Measurements from ENCODE around the gene BBS12. TPM values are rescaled to one million over a fixed set of nuclear protein-coding genes. Genes with fewer than 3 reads are reported as not detected.

BBS12 gene
- total RNA-seq, 1 experiment from 2014 or later = 1.5 TPM

- no peaks in the 10 kb centered on the region for H3K9me3 ChIP-seq (ENCODE audit: control insufficient read depth, insufficient read depth, low read depth, low read length)
- TF ChIP-seq TCF7L2 (IDR thresholded peaks at IDR 0.05; ENCODE audit: low read depth, low read length) = no peak
- TF ChIP-seq REST (IDR thresholded peaks at IDR 0.05; ENCODE audit: insufficient read depth in 1 of 2, low read depth in 2 of 2, low read length in 1 of 2) = no peak
- TF ChIP-seq POLR2AphosphoS5 (IDR thresholded peaks at IDR 0.05; ENCODE audit: low read depth, low read length) = no peak
- no peak for TF ChIP-seq SIN3A (IDR thresholded peaks at IDR 0.05; ENCODE audit: borderline replicate concordance, insufficient read depth, low read depth, low read length)
- no peak for TF ChIP-seq CTCF (IDR thresholded peaks at IDR 0.05)
- peaks cover 5% of the 10 kb centered on the region for H3K4me1 ChIP-seq (ENCODE audit: control insufficient read depth, insufficient read depth, low read length)
- DNase-seq (ENCODE audit: low read depth, low spot score) = no peak
- no peak for ATAC-seq
- CTCF ChIA-PET = interaction anchor here (1.1 to 1.4 kb wide), 3 partner anchors 183 to 199 kb away, joined by 3 to 4 read pairs (median 3); no protein-coding TSS in a partner anchor
- POLR2A ChIA-PET = no interaction called here
- BruUV-seq (replicated peaks) = no TSS peak
- in situ Hi-C loops (cut with HindIII; ENCODE audit: low pct_unique_long_range_greater_than_20kb, low sequenced_read_pairs) = no loop called here
- H3K4me3 ChIP-seq (ENCODE audit: low read depth in 2 of 2, low read length in 2 of 2) = peak overlapping the region; percentile 42 to 81; a peak in 3 of 4 replicates
- peak overlapping the region; percentile 79 for H3K27ac ChIP-seq (ENCODE audit: low read length)
- no peaks in the 10 kb centered on the region; the same call in 1 of the 2 replicates for H3K36me3 ChIP-seq (ENCODE audit: control insufficient read depth, insufficient read depth, low read length)
- intact Hi-C loops (cut with micrococcal nuclease; ENCODE audit: unreplicated experiment) = no loop called here
- no peaks in the 10 kb centered on the region for H3K27me3 ChIP-seq (ENCODE audit: control insufficient read depth, insufficient read depth, low read length)
Observed at GRCh38 chr4:122731676-122732075, 828 bp upstream of the BBS12 start.

- Histone ChIP-seq H3K27ac (ENCODE audit: low read length) (peak overlapping the region; percentile 61), H3K4me1 (ENCODE audit: control insufficient read depth, insufficient read depth, low read length) (peaks cover 5% of the 10 kb centered on the region), H3K36me3 (ENCODE audit: control insufficient read depth, insufficient read depth, low read length) (no peaks in the 10 kb centered on the region; the same call in 1 of the 2 replicates), H3K27me3 (ENCODE audit: control insufficient read depth, insufficient read depth, low read length) (no peaks in the 10 kb centered on the region), H3K9me3 (ENCODE audit: control insufficient read depth, insufficient read depth, low read depth, low read length) (no peaks in the 10 kb centered on the region; the same call in 1 of the 2 replicates), H3K4me3 (ENCODE audit: low read depth in 2 of 2, low read length in 2 of 2) (peak overlapping the region; percentile 79 to 81)
- ChIA-PET CTCF (no interaction called here), POLR2A (interaction anchor here (0.6 kb wide), 1 partner anchor 22 kb away, joined by 3 read pairs; no protein-coding TSS in a partner anchor)
- no peak for ATAC-seq
- no peak for DNase-seq (ENCODE audit: low read depth, low spot score)
- in situ Hi-C loops (cut with HindIII; ENCODE audit: low pct_unique_long_range_greater_than_20kb, low sequenced_read_pairs) (no loop called here), intact Hi-C loops (cut with micrococcal nuclease; ENCODE audit: unreplicated experiment) (no loop called here)
- no peak for TF ChIP-seq POLR2AphosphoS5 (IDR thresholded peaks at IDR 0.05; ENCODE audit: low read depth, low read length)
- TF ChIP-seq REST (IDR thresholded peaks at IDR 0.05; ENCODE audit: insufficient read depth in 1 of 2, low read depth in 2 of 2, low read length in 1 of 2) = no peak
- TF ChIP-seq SIN3A (IDR thresholded peaks at IDR 0.05; ENCODE audit: borderline replicate concordance, insufficient read depth, low read depth, low read length) = no peak
- no peak for TF ChIP-seq TCF7L2 (IDR thresholded peaks at IDR 0.05; ENCODE audit: low read depth, low read length)
- TF ChIP-seq CTCF (IDR thresholded peaks at IDR 0.05) = no peak
- no TSS peak for BruUV-seq (replicated peaks)
Observed at GRCh38 chr4:122733787-122734120, 1.2 kb downstream of the BBS12 start.

All from Panc1 (cell line).